Prostate gland (tissue), 2 donors: ENCODE data around the gene ARHGAP40. TPM values are rescaled to one million over a fixed set of nuclear protein-coding genes. Genes with fewer than 3 reads are reported as not detected.
A peak's percentile ranks its signal among the peaks of the same experiment; 100 is the strongest.

Source experiments
- DNase-seq: peaks from one replicate; pipeline ENCODE4 v3.0.0-alpha.2; 2019; ENCODE audit warnings: low spot score
- H3K27ac ChIP-seq, 2 donors: fragments of 200-600 bp; sonication (generic); 2 replicates each; pipeline ENCODE4 v1.5.1; 2017 to 2019
- H3K27me3 ChIP-seq: fragments of 200-600 bp; sonication (generic); replicated peaks from 2 replicates; pipeline ENCODE4 v1.5.1; 2019; ENCODE audit not compliant: insufficient read depth
- H3K36me3 ChIP-seq, 2 donors: fragments of 200-600 bp; sonication (generic); 1 replicate in 1 of 2; 2 replicates in 1 of 2; pipeline versions ENCODE4 v1.5.1 to v1.8.1; 2017 to 2019
- H3K4me1 ChIP-seq: fragments of 200-600 bp; sonication (generic); replicated peaks from 2 replicates; pipeline ENCODE4 v1.5.1; 2019
- H3K4me3 ChIP-seq, 2 donors: fragments of 200-600 bp; sonication (generic); 2 replicates each; pipeline ENCODE4 v1.5.1; 2017 to 2019
- H3K9me3 ChIP-seq: fragments of 200-600 bp; sonication (generic); 2 replicates; pipeline ENCODE4 v1.5.1; 2017
- POLR2A ChIP-seq: fragments of 450-650 bp; IDR thresholded peaks from one replicate; pipeline ENCODE4 v1.6.1; 2016; ENCODE audit warnings: antibody characterized with exemption, mild to moderate bottlenecking
- POLR2AphosphoS5 ChIP-seq: sonication (generic); formaldehyde crosslinking; IDR thresholded peaks from one replicate; pipeline ENCODE4 v1.6.1; 2017; ENCODE audit warnings: antibody characterized with exemption
- WGBS: methylation state at CpG from one replicate; pipeline ENCODE4 v1.1.5; 2018; 5-methylcytosine and 5-hydroxymethylcytosine counted together
- intact Hi-C: fragments of 100-400 bp; cut with DNase I; formaldehyde crosslinking; loops from one replicate; pipeline ENCODE4 v1.14.2; 2022
- total RNA-seq, 2 donors: library from RNA; depleted of rRNA; stranded (reverse); fragments of >200 nt; gene quantifications; one replicate each; pipeline ENCODE4 v1.1.0, GENCODE V29; 2016
- TF ChIP-seq, protein P1 (sequence below), 4 experiments: fragments of 200-600 bp in 2 of 4; fragments of 450-650 bp in 2 of 4; sonication (generic) in 2 of 4; IDR thresholded peaks; 1 replicate in 3 of 4; 2 replicates in 1 of 4; pipeline ENCODE4 v1.5.1; 2016 to 2019; ENCODE audit warnings: antibody characterized with exemption in 4 of 4, mild to moderate bottlenecking in 2 of 4, moderate library complexity in 2 of 4

Gene ARHGAP40
- total RNA-seq, 2 donors from 2014 or later, result 0.85 to 4.5 TPM

DNA sequence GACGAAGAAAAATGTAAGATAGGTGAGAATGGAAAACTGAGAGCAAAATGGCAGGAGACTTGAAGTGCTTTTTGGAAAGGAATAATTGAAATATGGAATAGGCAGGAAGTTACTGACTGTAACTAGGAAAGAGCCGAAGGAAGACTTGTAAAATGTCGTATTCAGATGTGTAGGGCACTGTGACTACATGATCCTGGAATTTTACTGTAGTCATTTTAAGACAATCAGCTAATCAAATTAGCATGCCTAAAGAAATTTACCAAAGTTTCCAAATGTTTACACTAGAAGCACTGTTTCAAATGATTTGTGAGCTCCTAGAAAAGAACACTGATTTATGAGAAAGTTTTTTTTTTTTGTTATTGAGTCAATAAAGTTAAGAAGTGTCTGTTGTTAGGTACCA, 41.8 kb upstream of the ARHGAP40 start:
- no peak for TF ChIP-seq POLR2A
- TF ChIP-seq, protein P1, sequence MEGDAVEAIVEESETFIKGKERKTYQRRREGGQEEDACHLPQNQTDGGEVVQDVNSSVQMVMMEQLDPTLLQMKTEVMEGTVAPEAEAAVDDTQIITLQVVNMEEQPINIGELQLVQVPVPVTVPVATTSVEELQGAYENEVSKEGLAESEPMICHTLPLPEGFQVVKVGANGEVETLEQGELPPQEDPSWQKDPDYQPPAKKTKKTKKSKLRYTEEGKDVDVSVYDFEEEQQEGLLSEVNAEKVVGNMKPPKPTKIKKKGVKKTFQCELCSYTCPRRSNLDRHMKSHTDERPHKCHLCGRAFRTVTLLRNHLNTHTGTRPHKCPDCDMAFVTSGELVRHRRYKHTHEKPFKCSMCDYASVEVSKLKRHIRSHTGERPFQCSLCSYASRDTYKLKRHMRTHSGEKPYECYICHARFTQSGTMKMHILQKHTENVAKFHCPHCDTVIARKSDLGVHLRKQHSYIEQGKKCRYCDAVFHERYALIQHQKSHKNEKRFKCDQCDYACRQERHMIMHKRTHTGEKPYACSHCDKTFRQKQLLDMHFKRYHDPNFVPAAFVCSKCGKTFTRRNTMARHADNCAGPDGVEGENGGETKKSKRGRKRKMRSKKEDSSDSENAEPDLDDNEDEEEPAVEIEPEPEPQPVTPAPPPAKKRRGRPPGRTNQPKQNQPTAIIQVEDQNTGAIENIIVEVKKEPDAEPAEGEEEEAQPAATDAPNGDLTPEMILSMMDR (IDR thresholded peaks at IDR 0.05), result no peak
- Histone ChIP-seq H3K4me1 (peaks cover 2% of the 10 kb centered on the region), H3K27ac (peak overlapping the region in 1 of 2 donors; percentile 8), H3K27me3 (no peaks in the 10 kb centered on the region), H3K36me3 (no peaks in the 10 kb centered on the region), H3K4me3 (no peak overlapping the region), H3K9me3 (no peaks in the 10 kb centered on the region)
- DNase-seq, result no peak
- WGBS, result 58% methylated on average over 3 of the region's 3 CpGs
- intact Hi-C loops, result no loop called here

DNA sequence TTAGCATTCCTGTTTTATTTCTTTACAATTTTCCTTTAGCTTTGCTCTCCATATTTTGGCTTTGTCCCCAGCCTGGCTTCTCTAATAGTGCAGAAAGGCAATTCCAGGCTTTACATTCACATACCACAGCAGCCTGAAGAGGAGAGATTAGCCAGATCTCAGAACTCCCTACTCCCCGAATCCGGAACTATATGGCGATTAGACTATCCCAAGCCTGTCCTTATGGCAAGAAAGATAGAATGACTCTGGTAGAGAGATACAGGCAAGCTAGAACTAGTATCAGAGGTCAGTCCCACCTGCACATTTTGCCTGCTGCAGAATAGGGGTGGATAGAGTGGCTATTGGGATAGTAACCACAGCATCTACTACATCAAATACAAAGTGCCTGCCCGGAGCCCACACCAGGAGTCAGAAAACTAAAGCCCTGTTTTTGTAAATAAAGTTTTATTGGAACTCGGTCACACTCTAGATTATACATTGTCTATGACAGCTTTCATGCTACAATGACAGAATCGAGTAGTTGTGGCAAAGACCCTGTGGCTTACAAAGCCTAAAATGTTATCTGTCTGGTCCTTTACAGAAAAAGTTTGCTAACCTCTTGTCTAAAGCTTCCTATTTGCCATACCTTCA, 37.7 kb upstream of the ARHGAP40 start:
- no peak overlapping the region for H3K27ac ChIP-seq
- H3K4me1 ChIP-seq, result no peaks in the 10 kb centered on the region
- no peaks in the 10 kb centered on the region for H3K36me3 ChIP-seq
- no peaks in the 10 kb centered on the region for H3K9me3 ChIP-seq
- 95% methylated on average over 6 of the region's 6 CpGs for WGBS
- H3K27me3 ChIP-seq, result no peaks in the 10 kb centered on the region
- no peak for DNase-seq
- TF ChIP-seq, protein P1 (IDR thresholded peaks at IDR 0.05), result no peak
- TF ChIP-seq POLR2AphosphoS5, result no peak
- intact Hi-C loops, result no loop called here
- no peak overlapping the region for H3K4me3 ChIP-seq

DNA sequence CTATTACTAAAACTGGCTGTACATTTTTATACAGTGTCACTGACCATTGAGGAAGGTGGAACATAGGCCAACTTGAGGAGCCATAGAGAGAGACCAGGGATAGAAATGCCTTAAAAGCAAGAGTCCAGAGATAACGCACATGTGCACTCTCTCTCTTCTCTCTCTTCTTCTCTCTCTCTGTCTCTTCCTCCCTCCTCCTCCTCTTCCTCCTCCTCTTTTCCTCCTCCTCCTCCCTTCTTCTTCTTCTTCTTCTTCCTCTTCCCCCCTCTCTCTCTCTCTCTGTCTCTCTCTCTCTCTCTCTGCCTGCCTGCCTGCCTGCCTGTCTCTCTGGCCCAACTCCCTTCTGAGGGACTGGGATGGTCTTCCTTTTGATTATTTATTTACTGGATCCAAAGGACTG, 36.9 kb upstream of the ARHGAP40 start:
- 100% methylated on average over 1 of the region's 1 CpG for WGBS

DNA sequence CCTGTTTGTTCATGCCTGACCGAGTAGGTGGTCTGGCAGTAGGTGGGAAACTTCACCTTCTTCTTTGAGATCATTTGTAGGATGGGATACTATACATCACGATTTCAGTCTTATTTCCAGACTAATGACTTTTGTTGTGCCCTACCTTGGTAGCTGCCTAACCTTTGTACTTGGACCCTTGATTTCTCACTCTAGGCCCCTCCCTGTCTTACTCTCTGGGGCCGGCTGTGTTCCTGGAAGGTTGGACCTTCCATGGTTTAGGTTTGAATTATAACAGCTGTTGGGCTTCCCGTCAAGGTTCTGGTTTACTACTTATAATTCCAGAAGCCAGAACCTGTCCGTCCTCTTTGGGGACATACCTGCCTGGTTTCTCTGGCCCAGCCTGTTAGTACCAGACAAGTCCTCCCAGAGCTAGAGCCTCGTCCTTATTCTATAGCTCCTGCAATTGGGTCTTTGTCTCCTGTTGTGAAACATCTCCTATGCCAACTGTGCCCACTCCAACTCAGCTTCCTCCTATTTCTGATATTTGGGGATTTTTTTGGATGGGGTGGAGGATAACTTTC, 35.5 kb upstream of the ARHGAP40 start:
- WGBS, result 75% methylated on average over 6 of the region's 6 CpGs
- H3K27me3 ChIP-seq, result no peaks in the 10 kb centered on the region
- TF ChIP-seq, protein P1 (IDR thresholded peaks at IDR 0.05), result no peak
- TF ChIP-seq POLR2A, result no peak
- peak; percentile 17 for TF ChIP-seq POLR2AphosphoS5
- H3K4me3 ChIP-seq, result no peak overlapping the region
- intact Hi-C loops, result no loop called here
- no peak overlapping the region for H3K27ac ChIP-seq
- H3K9me3 ChIP-seq, result no peaks in the 10 kb centered on the region
- no peaks in the 10 kb centered on the region for H3K4me1 ChIP-seq
- no peaks in the 10 kb centered on the region for H3K36me3 ChIP-seq
- no peak for DNase-seq

More for the DNA sequence above, 36.9 kb upstream of the ARHGAP40 start:
- no peak overlapping the region for H3K27ac ChIP-seq
- DNase-seq, result no peak
- intact Hi-C loops, result no loop called here
- no peaks in the 10 kb centered on the region for H3K36me3 ChIP-seq
- no peak overlapping the region for H3K4me3 ChIP-seq
- H3K4me1 ChIP-seq, result no peaks in the 10 kb centered on the region
- H3K27me3 ChIP-seq, result no peaks in the 10 kb centered on the region
- H3K9me3 ChIP-seq, result no peaks in the 10 kb centered on the region
- TF ChIP-seq POLR2A, result no peak

DNA sequence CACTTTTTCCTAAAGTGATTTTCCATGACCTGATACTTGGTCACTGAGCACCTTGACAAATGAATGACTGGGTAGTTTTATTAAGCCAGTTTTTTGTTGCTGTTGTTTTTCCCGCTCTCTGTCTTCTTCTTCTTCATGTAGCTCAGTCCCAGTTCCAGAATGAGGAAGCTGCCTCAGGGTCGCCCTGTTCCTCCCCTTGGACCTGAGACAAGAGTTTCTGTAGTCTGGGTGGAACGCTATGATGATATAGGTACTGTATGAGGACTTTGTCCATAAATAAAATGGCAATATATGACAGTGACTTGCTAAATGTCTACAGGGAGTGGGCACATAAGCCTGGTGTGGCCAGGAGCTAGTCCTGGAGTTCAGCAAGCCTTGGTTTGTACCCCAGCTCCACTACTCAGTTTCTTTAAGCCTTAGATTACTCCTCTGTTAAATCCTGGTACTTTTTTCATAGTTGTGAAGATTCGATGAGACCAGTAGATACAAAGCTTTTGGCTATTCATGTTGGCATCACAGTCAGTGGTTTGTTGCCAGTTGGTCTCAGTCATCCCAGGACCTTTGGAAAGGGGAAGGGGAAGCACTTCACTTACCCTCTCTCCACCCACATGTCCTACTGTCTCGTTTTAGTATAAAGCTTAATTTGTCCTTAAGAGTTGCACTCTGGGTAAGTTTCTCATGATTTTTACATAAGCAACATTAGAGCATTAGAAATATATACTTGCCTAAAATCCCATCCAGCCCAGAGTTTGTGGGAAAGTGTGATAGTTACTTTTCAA, 31.7 kb upstream of the ARHGAP40 start:
- intact Hi-C loops, result no loop called here
- Histone ChIP-seq H3K27me3 (no peaks in the 10 kb centered on the region), H3K4me1 (no peaks in the 10 kb centered on the region), H3K9me3 (no peaks in the 10 kb centered on the region), H3K4me3 (no peak overlapping the region), H3K27ac (no peak overlapping the region), H3K36me3 (no peaks in the 10 kb centered on the region)
- no peak for DNase-seq
- 71% methylated on average over 5 of the region's 5 CpGs for WGBS
- TF ChIP-seq, protein P1 (IDR thresholded peaks at IDR 0.05), result no peak
- TF ChIP-seq POLR2AphosphoS5, result no peak
- TF ChIP-seq POLR2A, result no peak
